GM12892 (cell line): ENCODE results near the gene AS3MT.

Source experiments
- POLR2A ChIP-seq: IDR thresholded peaks from 2 replicates; pipeline ENCODE4 v1.6.1; 2011; ENCODE audit warnings: low read depth, low read length, control low read depth
- POLR2AphosphoS5 ChIP-seq: IDR thresholded peaks from 2 replicates; pipeline ENCODE4 v1.6.1; 2011; ENCODE audit warnings: low read depth, low read length, control low read depth
- TAF1 ChIP-seq: IDR thresholded peaks from 2 replicates; pipeline ENCODE4 v1.6.1; 2011; ENCODE audit warnings: low read depth, mild to moderate bottlenecking, control low read depth, low read length, borderline replicate concordance

- TF ChIP-seq POLR2AphosphoS5: no peak
- no peak for TF ChIP-seq TAF1
- TF ChIP-seq POLR2A: no peak
Observed at GRCh38 chr10:102837230-102837721, 32.0 kb upstream of the AS3MT start, which contains the start of gene CYP17A1.
